SK-N-SH (cell line): ENCODE results near the gene UBR1. TPM values are rescaled to one million over a fixed set of nuclear protein-coding genes. Genes with fewer than 3 reads are reported as not detected.

ENCODE experiments used
- CTCF ChIA-PET: fragments of 300-600, 350-600 bp; formaldehyde crosslinking; extraction: SDS; loops from one replicate; lab custom pipeline; 2021; lab: Yijun Ruan, JAX
- POLR2A ChIA-PET: fragments of 350-600 bp; sonication (Branson Sonifier 250); formaldehyde crosslinking; extraction: SDS; loops from one replicate; lab custom pipeline; 2020; ENCODE audit warnings: antibody characterized with exemption, inconsistent platforms; lab: Yijun Ruan, JAX
- DNase-seq: peaks from one replicate; pipeline ENCODE4 v3.0.0; 2012
- H2AFZ ChIP-seq: fragments of 200-600 bp; sonication (generic); 2 replicates; pipeline ENCODE4 v1.8.1; 2016; ENCODE audit warnings: antibody characterized with exemption, mild to moderate bottlenecking, low read depth
- H3F3A ChIP-seq: fragments of 200-600 bp; sonication (generic); replicated peaks from 2 replicates; pipeline ENCODE3; 2016; ENCODE audit warnings: antibody characterized with exemption, mild to moderate bottlenecking; ENCODE audit not compliant: insufficient read depth
- H3K27ac ChIP-seq, 2 experiments: fragments of 200-500 bp in 1 of 2; fragments of 200-600 bp in 1 of 2; sonication (Bioruptor generic) in 1 of 2; sonication (generic), shearing (Covaris generic) in 1 of 2; 2 replicates each; pipeline versions ENCODE4 v1.5.1 to v1.6.1; 2014 to 2016; ENCODE audit warnings: low read depth in 2 of 2, inconsistent platforms in 1 of 2, low read length in 1 of 2, mild to moderate bottlenecking in 1 of 2, mixed read lengths in 1 of 2
- H3K27me3 ChIP-seq: fragments of 200-600 bp; sonication (generic), shearing (Covaris generic); 2 replicates; pipeline ENCODE4 v1.6.1; 2016; ENCODE audit warnings: mixed run types; ENCODE audit not compliant: insufficient read depth
- H3K36me3 ChIP-seq, 2 experiments: fragments of 200-500 bp in 1 of 2; fragments of 200-600 bp in 1 of 2; sonication (Bioruptor generic) in 1 of 2; sonication (generic) in 1 of 2; replicated peaks in 1 of 2; 2 replicates each; pipeline versions ENCODE3 to v1.5.1; 2014 to 2016; ENCODE audit warnings: low read length in 1 of 2, mild to moderate bottlenecking in 1 of 2; ENCODE audit not compliant: insufficient read depth in 2 of 2, control insufficient read depth in 1 of 2
- H3K4me1 ChIP-seq, 2 experiments: fragments of 200-500 bp in 1 of 2; fragments of 200-600 bp in 1 of 2; sonication (Bioruptor generic) in 1 of 2; sonication (generic), shearing (Covaris generic) in 1 of 2; 2 replicates each; pipeline versions ENCODE4 v1.5.1 to v1.6.1; 2014 to 2016; ENCODE audit warnings: low read depth in 1 of 2, low read length in 1 of 2, mixed run types in 1 of 2; ENCODE audit not compliant: insufficient read depth in 2 of 2, control insufficient read depth in 1 of 2
- H3K4me2 ChIP-seq: fragments of 200-600 bp; sonication (generic), shearing (Covaris generic); 2 replicates; pipeline ENCODE4 v1.6.1; 2017; ENCODE audit warnings: mixed run types
- H3K4me3 ChIP-seq, 2 experiments: fragments of 200-500 bp in 1 of 2; fragments of 200-600 bp in 1 of 2; sonication (Bioruptor generic) in 1 of 2; sonication (generic), shearing (Covaris generic) in 1 of 2; 2 replicates each; pipeline versions ENCODE4 v1.5.1 to v1.8.1; 2014 to 2016; ENCODE audit warnings: low read depth in 2 of 2, inconsistent platforms in 1 of 2, low read length in 1 of 2, mild to moderate bottlenecking in 1 of 2, mixed read lengths in 1 of 2, moderate library complexity in 1 of 2
- H3K79me2 ChIP-seq: fragments of 200-600 bp; sonication (generic); 2 replicates; pipeline ENCODE4 v1.8.1; 2017; ENCODE audit warnings: mild to moderate bottlenecking; ENCODE audit not compliant: insufficient read depth
- H3K9ac ChIP-seq: fragments of 200-600 bp; sonication (generic); 2 replicates; pipeline ENCODE4 v1.6.1; 2017; ENCODE audit warnings: mixed run types
- H3K9me2 ChIP-seq: fragments of 200-600 bp; sonication (generic); 2 replicates; pipeline ENCODE4 v1.6.1; 2017; ENCODE audit warnings: mixed run types
- H3K9me3 ChIP-seq: fragments of 200-600 bp; sonication (generic); 2 replicates; pipeline ENCODE4 v1.6.1; 2017; ENCODE audit warnings: mixed run types, mild to moderate bottlenecking, moderate library complexity
- H4K20me1 ChIP-seq: fragments of 200-600 bp; sonication (generic); 2 replicates; pipeline ENCODE4 v1.6.1; 2017; ENCODE audit warnings: mild to moderate bottlenecking, mixed run types; ENCODE audit not compliant: insufficient read depth
- EP300 ChIP-seq, 2 experiments: IDR thresholded peaks; 2 replicates each; pipeline versions ENCODE4 v1.4.0 to v1.6.1; 2012; ENCODE audit warnings: borderline replicate concordance in 1 of 2, low read depth in 1 of 2, low read length in 1 of 2
- EZH2phosphoT487 ChIP-seq: fragments of 200-600 bp; sonication (generic); IDR thresholded peaks from 2 replicates; pipeline ENCODE4 v1.6.1; 2017; ENCODE audit warnings: low read depth, mixed run types, mild to moderate bottlenecking, antibody characterized with exemption, moderate library complexity, borderline replicate concordance
- FOSL2 ChIP-seq: IDR thresholded peaks from 2 replicates; pipeline ENCODE4 v1.4.0; 2012; ENCODE audit warnings: low read depth, mild to moderate bottlenecking, moderate library complexity, borderline replicate concordance
- FOXJ3 ChIP-seq: sonication (generic); formaldehyde crosslinking; IDR thresholded peaks from 2 replicates; pipeline ENCODE4 v1.5.1; 2020; ENCODE audit warnings: mild to moderate bottlenecking, missing genetic modification reagents
- GABPA ChIP-seq: IDR thresholded peaks from 2 replicates; pipeline ENCODE4 v1.4.0; 2012; ENCODE audit warnings: low read depth, mild to moderate bottlenecking
- GATA2 ChIP-seq: sonication (generic); formaldehyde crosslinking; IDR thresholded peaks from 2 replicates; pipeline ENCODE4 v1.5.0; 2020; ENCODE audit warnings: mild to moderate bottlenecking, missing genetic modification reagents
- JUND ChIP-seq: IDR thresholded peaks from 2 replicates; pipeline ENCODE4 v1.4.0; 2012
- MXI1 ChIP-seq: IDR thresholded peaks from 2 replicates; pipeline ENCODE4 v1.6.1; 2012; ENCODE audit warnings: mild to moderate bottlenecking, low read depth, low read length, improper control_type of control experiment
- RCOR1 ChIP-seq: fragments of 150-350 bp; IDR thresholded peaks from 2 replicates; pipeline ENCODE4 v1.6.1; 2017; ENCODE audit warnings: antibody characterized with exemption, low read length
- RFX5 ChIP-seq: IDR thresholded peaks from 2 replicates; pipeline ENCODE4 v1.6.1; 2012; ENCODE audit warnings: mild to moderate bottlenecking, improper control_type of control experiment, low read length
- RXRA ChIP-seq: IDR thresholded peaks from 2 replicates; pipeline ENCODE4 v1.4.0; 2012; ENCODE audit warnings: low read depth, mild to moderate bottlenecking, borderline replicate concordance
- SIN3A ChIP-seq: IDR thresholded peaks from 2 replicates; pipeline ENCODE4 v1.6.1; 2012; ENCODE audit warnings: low read depth, mild to moderate bottlenecking, low read length, moderate library complexity, borderline replicate concordance
- SMC3 ChIP-seq: IDR thresholded peaks from 2 replicates; pipeline ENCODE4 v1.6.1; 2012; ENCODE audit warnings: low read depth, low read length, improper control_type of control experiment
- TCF12 ChIP-seq: IDR thresholded peaks from 2 replicates; pipeline ENCODE4 v1.4.0; 2012
- YY1 ChIP-seq: IDR thresholded peaks from 2 replicates; pipeline ENCODE4 v1.4.0; 2012; ENCODE audit warnings: low read depth, mild to moderate bottlenecking
- WGBS: methylation state at CpG from one replicate; pipeline ENCODE4 v1.1.6; 2017; ENCODE audit warnings: low lambda C conversion rate; 5-methylcytosine and 5-hydroxymethylcytosine counted together
- polyA plus RNA-seq, 3 experiments: library from polyadenylated mRNA; depleted of rRNA; stranded (reverse); fragments of >200 nt; gene quantifications; 2 replicates each; pipeline ENCODE4 v1.2.3, GENCODE V29; 2012
- TF ChIP-seq, protein P1 (sequence below): IDR thresholded peaks from 2 replicates; pipeline ENCODE4; 2012
- TF ChIP-seq, protein P2 (sequence below): IDR thresholded peaks from 2 replicates; pipeline ENCODE4 v1.4.0; 2012; ENCODE audit warnings: low read depth
- TF ChIP-seq, protein P3 (sequence below): fragments of 150-350 bp; IDR thresholded peaks from 2 replicates; pipeline ENCODE4 v1.6.1; 2017; ENCODE audit warnings: antibody characterized with exemption, low read length, low read depth, borderline replicate concordance
- TF ChIP-seq, protein P4 (sequence below): IDR thresholded peaks from 2 replicates; pipeline ENCODE4 v1.4.0; 2012; ENCODE audit warnings: low read depth, borderline replicate concordance

UBR1 gene
- polyA plus RNA-seq, 1 of the 3 experiments (the other 2 are of a cell fraction), result 3.7 TPM

GRCh38 chr15:43134157-43134635 lies 28.4 kb upstream of the UBR1 start:
- no peaks in the 10 kb centered on the region for H3K27me3 ChIP-seq
- POLR2A ChIA-PET, result no interaction called here
- TF ChIP-seq FOXJ3 (no peak), RCOR1 (no peak), GABPA (no peak), JUND (no peak), TCF12 (no peak), RFX5 (no peak), FOSL2 (no peak), YY1 (no peak), RXRA (no peak), MXI1 (no peak), GATA2 (no peak), EP300 (IDR thresholded peaks at IDR 0.05; ENCODE audit: borderline replicate concordance in 1 of 2, low read depth in 1 of 2, low read length in 1 of 2) (no peak)
- TF ChIP-seq, protein P1, sequence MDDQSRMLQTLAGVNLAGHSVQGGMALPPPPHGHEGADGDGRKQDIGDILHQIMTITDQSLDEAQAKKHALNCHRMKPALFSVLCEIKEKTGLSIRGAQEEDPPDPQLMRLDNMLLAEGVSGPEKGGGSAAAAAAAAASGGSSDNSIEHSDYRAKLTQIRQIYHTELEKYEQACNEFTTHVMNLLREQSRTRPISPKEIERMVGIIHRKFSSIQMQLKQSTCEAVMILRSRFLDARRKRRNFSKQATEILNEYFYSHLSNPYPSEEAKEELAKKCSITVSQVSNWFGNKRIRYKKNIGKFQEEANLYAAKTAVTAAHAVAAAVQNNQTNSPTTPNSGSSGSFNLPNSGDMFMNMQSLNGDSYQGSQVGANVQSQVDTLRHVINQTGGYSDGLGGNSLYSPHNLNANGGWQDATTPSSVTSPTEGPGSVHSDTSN, result no peak
- TF ChIP-seq, protein P2, sequence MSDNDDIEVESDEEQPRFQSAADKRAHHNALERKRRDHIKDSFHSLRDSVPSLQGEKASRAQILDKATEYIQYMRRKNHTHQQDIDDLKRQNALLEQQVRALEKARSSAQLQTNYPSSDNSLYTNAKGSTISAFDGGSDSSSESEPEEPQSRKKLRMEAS, result no peak
- TF ChIP-seq, protein P3, sequence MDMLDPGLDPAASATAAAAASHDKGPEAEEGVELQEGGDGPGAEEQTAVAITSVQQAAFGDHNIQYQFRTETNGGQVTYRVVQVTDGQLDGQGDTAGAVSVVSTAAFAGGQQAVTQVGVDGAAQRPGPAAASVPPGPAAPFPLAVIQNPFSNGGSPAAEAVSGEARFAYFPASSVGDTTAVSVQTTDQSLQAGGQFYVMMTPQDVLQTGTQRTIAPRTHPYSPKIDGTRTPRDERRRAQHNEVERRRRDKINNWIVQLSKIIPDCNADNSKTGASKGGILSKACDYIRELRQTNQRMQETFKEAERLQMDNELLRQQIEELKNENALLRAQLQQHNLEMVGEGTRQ, result no peak

GRCh38 chr15:43133430-43134156 lies 27.8 kb upstream of the UBR1 start, which contains the start of gene TMEM62:
Gene TMEM62, plus strand, starts transcription at chr15:43133586. Its CDS starts 217 bp downstream, at chr15:43133803.
- ChIA-PET POLR2A (no interaction called here), CTCF (interaction anchor here (1.2 to 1.3 kb wide), 2 partner anchors 10 to 12 kb away, joined by 4 to 5 read pairs; no protein-coding TSS in a partner anchor)
- Histone ChIP-seq H3K79me2 (no peaks in the 10 kb centered on the region), H3K9ac (peak within 1 kb of the TSS; percentile 77), H3K4me2 (peak within 1 kb of the TSS; percentile 93), H3K27ac (peak within 1 kb of the TSS; percentile 12 to 71; a peak in 2 of 4 replicates), H3K36me3 (peaks cover 12 to 22% of the 10 kb centered on the region in 2 experiments), H3K4me1 (peaks cover 0 to 3% of the 10 kb centered on the region in 2 experiments; a peak in 2 of 4 replicates), H3K9me3 (no peaks in the 10 kb centered on the region), H3K9me2 (no peaks in the 10 kb centered on the region), H3K27me3 (no peaks in the 10 kb centered on the region), H2AFZ (peak within 1 kb of the TSS; percentile 99), H3F3A (no peaks in the 10 kb centered on the region), H3K4me3 (peak within 1 kb of the TSS; percentile 78 to 94), H4K20me1 (no peaks in the 10 kb centered on the region)
- WGBS, result under 1% methylated on average over 23 of the region's 66 CpGs
- peak; percentile 90 for DNase-seq
- TF ChIP-seq SMC3, result no peak
- TF ChIP-seq RCOR1, result no peak
- 0 out of 2 replicates have a peak, but pooled peaks have one; percentile 31 for TF ChIP-seq SIN3A
- no peak for TF ChIP-seq RFX5
- TF ChIP-seq RXRA, result no peak
- TF ChIP-seq, protein P4, sequence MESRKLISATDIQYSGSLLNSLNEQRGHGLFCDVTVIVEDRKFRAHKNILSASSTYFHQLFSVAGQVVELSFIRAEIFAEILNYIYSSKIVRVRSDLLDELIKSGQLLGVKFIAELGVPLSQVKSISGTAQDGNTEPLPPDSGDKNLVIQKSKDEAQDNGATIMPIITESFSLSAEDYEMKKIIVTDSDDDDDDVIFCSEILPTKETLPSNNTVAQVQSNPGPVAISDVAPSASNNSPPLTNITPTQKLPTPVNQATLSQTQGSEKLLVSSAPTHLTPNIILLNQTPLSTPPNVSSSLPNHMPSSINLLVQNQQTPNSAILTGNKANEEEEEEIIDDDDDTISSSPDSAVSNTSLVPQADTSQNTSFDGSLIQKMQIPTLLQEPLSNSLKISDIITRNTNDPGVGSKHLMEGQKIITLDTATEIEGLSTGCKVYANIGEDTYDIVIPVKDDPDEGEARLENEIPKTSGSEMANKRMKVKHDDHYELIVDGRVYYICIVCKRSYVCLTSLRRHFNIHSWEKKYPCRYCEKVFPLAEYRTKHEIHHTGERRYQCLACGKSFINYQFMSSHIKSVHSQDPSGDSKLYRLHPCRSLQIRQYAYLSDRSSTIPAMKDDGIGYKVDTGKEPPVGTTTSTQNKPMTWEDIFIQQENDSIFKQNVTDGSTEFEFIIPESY, result no peak
- TF ChIP-seq TCF12, result no peak
- TF ChIP-seq EP300 (IDR thresholded peaks at IDR 0.05; ENCODE audit: borderline replicate concordance in 1 of 2, low read depth in 1 of 2, low read length in 1 of 2), result no peak
- peak; percentile 24; the same call in 1 of the 2 replicates for TF ChIP-seq MXI1
- no peak for TF ChIP-seq JUND
- no peak for TF ChIP-seq EZH2phosphoT487
- TF ChIP-seq FOSL2, result no peak
- TF ChIP-seq, protein P3, result no peak

More at GRCh38 chr15:43134157-43134635, 28.4 kb upstream of the UBR1 start:
- H2AFZ ChIP-seq, result peak overlapping the region; percentile 99
- CTCF ChIA-PET, result interaction anchor here (0.6 to 1.3 kb wide), 4 partner anchors 11 to 168 kb away, joined by 3 to 6 read pairs (median 4); no protein-coding TSS in a partner anchor
- H3K9ac ChIP-seq, result peak overlapping the region; percentile 77
- no peaks in the 10 kb centered on the region for H3K9me2 ChIP-seq
- WGBS, result 23% methylated on average over 7 of the region's 12 CpGs
- H3K4me3 ChIP-seq, result peak overlapping the region; percentile 78 to 94
- H3F3A ChIP-seq, result no peaks in the 10 kb centered on the region
- peaks cover 18 to 28% of the 10 kb centered on the region in 2 experiments for H3K36me3 ChIP-seq
- peaks cover 0 to 3% of the 10 kb centered on the region in 2 experiments; a peak in 2 of 4 replicates for H3K4me1 ChIP-seq
- no peaks in the 10 kb centered on the region for H3K79me2 ChIP-seq
- no peaks in the 10 kb centered on the region for H4K20me1 ChIP-seq
- H3K9me3 ChIP-seq, result no peaks in the 10 kb centered on the region
- peak overlapping the region; percentile 93 for H3K4me2 ChIP-seq
- H3K27ac ChIP-seq, result peak overlapping the region in 1 of 2 experiments; percentile 71; a peak in 1 of 4 replicates
- DNase-seq, result peak; percentile 40
